ENCODE data around the gene ABCA7. TPM values are rescaled to one million over a fixed set of nuclear protein-coding genes. Genes with fewer than 3 reads are reported as not detected.

The ABCA7 gene
- 3.1 and 3.3 TPM in 2 replicates for total RNA-seq

GRCh38 chr19:1039646-1040475 is at the start of gene ABCA7:
Gene ABCA7 (plus strand): TSS chr19:1040107. CDS start chr19:1041362, 1,255 bp downstream.

GRCh38 chr19:1000095-1000494 is 39.8 kb upstream of the ABCA7 start, which contains the start of gene GRIN3B:
Gene GRIN3B (plus strand): TSS chr19:1000419. CDS start chr19:1000438, 19 bp downstream.

GRCh38 chr19:1020868-1021425 is 19.0 kb upstream of the ABCA7 start, which contains the start of gene TMEM259:
Gene TMEM259 (minus strand): TSS chr19:1021123. CDS start chr19:1020996, 127 bp downstream.

GRCh38 chr19:1025960-1026782 is 13.7 kb upstream of the ABCA7 start, which contains the start of gene CNN2:
Gene CNN2 (plus strand): TSS chr19:1026608. CDS start chr19:1026662, 54 bp downstream.

GRCh38 chr19:1066748-1067340 is 26.9 kb downstream of the ABCA7 start, which contains the start of gene ARHGAP45:
Gene ARHGAP45 (plus strand): TSS chr19:1067167. CDS start chr19:1067406, 239 bp downstream.

GRCh38 chr19:1094978-1095701 is 55.2 kb downstream of the ABCA7 start, which contains the start of gene POLR2E:
Gene POLR2E (minus strand): TSS chr19:1095375. CDS start chr19:1095315, 60 bp downstream.

GRCh38 chr19:1103708-1104310 is 63.9 kb downstream of the ABCA7 start, which contains the start of gene GPX4:
Gene GPX4 (plus strand): TSS chr19:1103994. CDS start chr19:1104044, 50 bp downstream.

Other genes with a start within 250 kb of the ABCA7 start
- 130 and 227 TPM in 2 replicates for gene PTBP1, start 242.7 kb upstream of the ABCA7 start, total RNA-seq
- 0.09 and 1.6 TPM in 2 replicates for gene PLPPR3, start 218.2 kb upstream of the ABCA7 start, total RNA-seq
- not detected in 2 replicates for gene AZU1, start 212.3 kb upstream of the ABCA7 start, total RNA-seq
- gene PRTN3, start 199.1 kb upstream of the ABCA7 start, total RNA-seq: 2.0 TPM in 1 of 2 replicates, not detected in the other
- 3.4 and 8.4 TPM in 2 replicates for gene ELANE, start 187.8 kb upstream of the ABCA7 start, total RNA-seq
- gene CFD, start 180.4 kb upstream of the ABCA7 start, total RNA-seq: 190 and 206 TPM in 2 replicates
- 42.2 and 44.2 TPM in 2 replicates for gene MED16, start 146.9 kb upstream of the ABCA7 start, total RNA-seq
- gene RNU6-9, start 146.6 kb upstream of the ABCA7 start, total RNA-seq: not detected in 2 replicates
- gene R3HDM4, start 126.9 kb upstream of the ABCA7 start, total RNA-seq: 41.7 and 52.9 TPM in 2 replicates
- gene KISS1R, start 122.8 kb upstream of the ABCA7 start, total RNA-seq: not detected in 2 replicates
- gene ARID3A, start 114.1 kb upstream of the ABCA7 start, total RNA-seq: 4.1 and 7.2 TPM in 2 replicates
- gene WDR18, start 55.8 kb upstream of the ABCA7 start, total RNA-seq: 41.4 and 55.8 TPM in 2 replicates
- 0.70 and 1.4 TPM in 2 replicates for gene GRIN3B, start 39.7 kb upstream of the ABCA7 start, total RNA-seq
- gene TMEM259, start 19.0 kb upstream of the ABCA7 start, total RNA-seq: 158 and 167 TPM in 2 replicates
- gene RNU6-2, start 18.6 kb upstream of the ABCA7 start, total RNA-seq: not detected in 2 replicates
- 279 and 398 TPM in 2 replicates for gene CNN2, start 13.5 kb upstream of the ABCA7 start, total RNA-seq
- gene ARHGAP45, start 27.1 kb downstream of the ABCA7 start, total RNA-seq: 0.26 and 0.47 TPM in 2 replicates
- 132 and 219 TPM in 2 replicates for gene POLR2E, start 55.3 kb downstream of the ABCA7 start, total RNA-seq
- 700 and 909 TPM in 2 replicates for gene GPX4, start 63.9 kb downstream of the ABCA7 start, total RNA-seq
- gene SBNO2, start 134.2 kb downstream of the ABCA7 start, total RNA-seq: 35.7 and 47.0 TPM in 2 replicates
- gene STK11, start 165.7 kb downstream of the ABCA7 start, total RNA-seq: 51.6 and 71.1 TPM in 2 replicates
- 3.3 and 5.3 TPM in 2 replicates for gene CBARP, start 197.9 kb downstream of the ABCA7 start, total RNA-seq
- gene ATP5F1D, start 201.6 kb downstream of the ABCA7 start, total RNA-seq: 86.9 and 99.1 TPM in 2 replicates
- gene MIDN, start 208.5 kb downstream of the ABCA7 start, total RNA-seq: 30.0 and 35.2 TPM in 2 replicates
- 265 and 266 TPM in 2 replicates for gene CIRBP, start 229.2 kb downstream of the ABCA7 start, total RNA-seq
- gene FAM174C, start 235.4 kb downstream of the ABCA7 start, total RNA-seq: 68.3 and 69.5 TPM in 2 replicates
- gene EFNA2, start 245.8 kb downstream of the ABCA7 start, total RNA-seq: not detected in 2 replicates

Measured in pericardium fibroblast (primary cell).